ENCODE data around the gene PPM1A. TPM values are rescaled to one million over a fixed set of nuclear protein-coding genes. Genes with fewer than 3 reads are reported as not detected.

The PPM1A gene
- total and polyA plus RNA-seq, 7 experiments from 2014 or later: 15.7 to 71.4 (median 43.0) TPM

DNA sequence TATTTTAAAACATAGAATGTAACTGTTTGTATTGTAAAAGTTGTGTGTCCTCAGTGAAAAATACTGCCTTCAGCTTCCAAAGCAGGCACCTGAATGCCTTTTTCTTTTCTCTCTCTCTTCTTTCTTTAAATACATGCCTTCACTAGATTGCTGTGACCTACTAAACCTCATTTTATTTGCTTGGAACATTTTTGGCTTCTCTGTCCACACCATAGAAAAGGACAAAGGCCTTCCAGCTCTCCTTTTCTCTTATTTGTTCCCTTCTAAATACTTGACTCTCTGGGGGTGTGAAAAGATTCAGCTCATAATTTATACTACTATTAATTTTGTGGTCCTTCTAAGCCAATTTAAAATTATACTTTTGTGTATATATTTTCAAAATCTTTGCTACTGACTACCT, 38.4 kb downstream of the PPM1A start:
- H3K4me1 ChIP-seq (ENCODE audit: control insufficient read depth in 2 of 2, insufficient read depth in 2 of 2, low read length in 2 of 2): no peaks in the 10 kb centered on the region
- no peak for ATAC-seq
- H3K4me1 Mint-ChIP-seq: peaks cover 0 to 8% (median 4%) of the 10 kb centered on the region in 7 donors
- ChIA-PET CTCF (interaction anchor here (0.6 to 1.7 kb wide), 2 partner anchors 24 to 103 kb away, joined by 3 to 5 read pairs; no protein-coding TSS in a partner anchor), POLR2A (no interaction called here)
- intact Hi-C loops (cut with micrococcal nuclease): no loop called here
- H3K4me3 Mint-ChIP-seq: no peak overlapping the region
- H3K9me3 Mint-ChIP-seq: no peaks in the 10 kb centered on the region
- no peaks in the 10 kb centered on the region for H3K9me3 ChIP-seq (ENCODE audit: control insufficient read depth in 2 of 3, low read length in 3 of 3)
- DNase-seq: no peak
- H3K36me3 Mint-ChIP-seq: peaks cover 19 to 48% (median 33%) of the 10 kb centered on the region in 5 donors
- no peaks in the 10 kb centered on the region for H3K27me3 ChIP-seq (ENCODE audit: control insufficient read depth in 2 of 2, insufficient read depth in 2 of 2, low read length in 2 of 2)
- no peak overlapping the region for H3K4me3 ChIP-seq (ENCODE audit: low read length)
- no peaks in the 10 kb centered on the region for H3K27me3 Mint-ChIP-seq
- H3K27ac Mint-ChIP-seq: no peak overlapping the region
- no peak overlapping the region for H3K27ac ChIP-seq (ENCODE audit: low read depth, low read length)
- H3K36me3 ChIP-seq (ENCODE audit: control insufficient read depth in 2 of 3, insufficient read depth in 3 of 3, low read length in 3 of 3): peaks cover 0 to 39% (median 19%) of the 10 kb centered on the region in 3 experiments

DNA sequence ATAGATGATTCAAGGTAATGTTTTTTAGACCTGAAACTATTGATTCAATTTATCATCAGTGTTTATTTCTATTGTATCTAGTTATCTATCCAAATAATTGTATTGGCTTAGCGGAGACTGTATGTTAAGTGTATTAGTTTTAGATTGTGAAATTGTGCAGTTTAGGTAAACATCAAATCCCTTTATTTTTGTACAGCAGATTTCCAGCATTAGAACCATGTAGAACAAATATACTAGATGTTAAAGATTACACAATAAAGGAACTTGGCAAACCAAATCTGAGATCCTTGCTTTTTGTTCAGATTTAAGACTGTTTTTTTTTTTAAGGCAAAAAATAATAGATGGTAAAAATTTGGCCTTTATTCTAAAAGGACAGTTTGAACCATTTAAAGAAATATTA, 39.3 kb downstream of the PPM1A start:
- no peaks in the 10 kb centered on the region for H3K27me3 Mint-ChIP-seq
- ATAC-seq (no peak), DNase-seq (no peak)
- intact Hi-C loops (cut with micrococcal nuclease): loop anchor here in 1 of 2 donors (2.0 kb wide), 1 partner anchor 37 kb away; no protein-coding TSS in a partner anchor
- no peak overlapping the region for H3K4me3 Mint-ChIP-seq
- no peak overlapping the region for H3K27ac Mint-ChIP-seq
- Histone ChIP-seq H3K9me3 (ENCODE audit: control insufficient read depth in 2 of 3, low read length in 3 of 3) (no peaks in the 10 kb centered on the region), H3K4me3 (ENCODE audit: low read length) (no peak overlapping the region), H3K27me3 (ENCODE audit: control insufficient read depth in 2 of 2, insufficient read depth in 2 of 2, low read length in 2 of 2) (no peaks in the 10 kb centered on the region), H3K27ac (ENCODE audit: low read depth, low read length) (no peak overlapping the region), H3K36me3 (ENCODE audit: control insufficient read depth in 2 of 3, insufficient read depth in 3 of 3, low read length in 3 of 3) (peaks cover 0 to 36% (median 24%) of the 10 kb centered on the region in 3 experiments), H3K4me1 (ENCODE audit: control insufficient read depth in 2 of 2, insufficient read depth in 2 of 2, low read length in 2 of 2) (no peaks in the 10 kb centered on the region)
- H3K4me1 Mint-ChIP-seq: peaks cover 0 to 4% (median 0%) of the 10 kb centered on the region in 7 donors
- ChIA-PET POLR2A (no interaction called here), CTCF (interaction anchor here (0.7 to 1.7 kb wide), 2 partner anchors 30 to 104 kb away, joined by 3 to 5 read pairs; no protein-coding TSS in a partner anchor)
- peaks cover 16 to 48% (median 25%) of the 10 kb centered on the region in 5 donors for H3K36me3 Mint-ChIP-seq
- H3K9me3 Mint-ChIP-seq: no peaks in the 10 kb centered on the region

DNA sequence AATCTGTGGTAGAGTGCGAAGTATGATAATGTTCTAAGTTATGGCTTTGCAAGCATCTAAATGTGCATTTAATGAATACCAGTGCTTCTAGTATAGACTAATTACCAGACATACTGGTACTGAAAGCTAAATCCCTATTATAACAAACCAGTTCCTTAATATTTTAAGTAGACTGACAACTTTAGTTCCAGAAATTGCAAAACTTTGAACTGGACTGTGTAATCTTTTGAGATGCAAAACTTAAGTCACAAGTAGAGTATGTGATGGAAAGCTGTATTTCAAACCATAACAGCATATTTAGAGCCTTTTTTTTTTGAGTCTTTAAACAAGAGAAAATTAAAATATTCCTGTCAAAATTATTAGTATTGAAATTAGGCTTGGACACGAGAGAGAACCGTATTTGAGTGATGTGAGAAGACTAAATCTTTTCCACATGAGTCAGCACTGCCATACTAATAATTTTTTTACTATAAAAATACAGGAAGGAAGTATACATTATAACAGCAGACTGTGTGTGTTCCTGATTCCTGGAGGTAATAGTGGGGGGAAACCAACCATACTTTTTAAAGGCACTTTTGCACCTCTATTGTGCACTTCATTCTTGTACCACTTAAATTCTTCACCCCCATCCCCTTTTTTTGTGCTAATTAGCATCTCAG, 45.5 kb downstream of the PPM1A start:
- no peak for ATAC-seq
- CTCF ChIA-PET: no interaction called here
- H3K4me1 Mint-ChIP-seq: peaks cover 0 to 6% (median 0%) of the 10 kb centered on the region in 7 donors
- no peak overlapping the region for H3K27ac Mint-ChIP-seq
- H3K4me3 ChIP-seq (ENCODE audit: low read length): no peak overlapping the region
- peaks cover 0 to 20% (median 18%) of the 10 kb centered on the region in 3 experiments for H3K36me3 ChIP-seq (ENCODE audit: control insufficient read depth in 2 of 3, insufficient read depth in 3 of 3, low read length in 3 of 3)
- POLR2A ChIA-PET: no interaction called here
- no peaks in the 10 kb centered on the region for H3K27me3 ChIP-seq (ENCODE audit: control insufficient read depth in 2 of 2, insufficient read depth in 2 of 2, low read length in 2 of 2)
- no peak overlapping the region for H3K4me3 Mint-ChIP-seq
- no peaks in the 10 kb centered on the region for H3K27me3 Mint-ChIP-seq
- no peak overlapping the region for H3K27ac ChIP-seq (ENCODE audit: low read depth, low read length)
- DNase-seq: no peak
- H3K9me3 ChIP-seq (ENCODE audit: control insufficient read depth in 2 of 3, low read length in 3 of 3): no peaks in the 10 kb centered on the region
- H3K36me3 Mint-ChIP-seq: peaks cover 8 to 32% (median 11%) of the 10 kb centered on the region in 5 donors
- intact Hi-C loops (cut with micrococcal nuclease): loop anchor here in 1 of 2 donors (5.0 kb wide), 1 partner anchor 42 kb away; no protein-coding TSS in a partner anchor
- no peaks in the 10 kb centered on the region for H3K9me3 Mint-ChIP-seq
- no peaks in the 10 kb centered on the region for H3K4me1 ChIP-seq (ENCODE audit: control insufficient read depth in 2 of 2, insufficient read depth in 2 of 2, low read length in 2 of 2)

DNA sequence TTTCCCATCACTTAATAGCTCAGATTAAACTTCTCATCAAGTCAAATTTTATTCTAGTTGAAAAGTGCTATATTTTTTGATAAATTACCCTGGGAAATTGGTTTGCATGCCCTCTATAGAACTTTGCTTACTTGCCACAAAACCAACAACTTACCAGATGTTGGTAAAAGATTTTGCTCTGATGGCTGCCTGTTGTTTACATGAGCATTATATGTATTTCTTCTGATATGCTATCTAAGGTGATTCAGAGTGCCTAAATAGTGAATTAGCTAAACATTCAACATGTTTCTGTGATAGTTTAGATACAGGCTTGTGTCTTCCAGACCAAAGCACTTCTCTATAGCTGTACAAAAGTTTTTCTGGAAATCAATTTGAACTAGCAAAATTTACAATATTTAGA, 51.0 kb downstream of the PPM1A start:
- Histone ChIP-seq H3K27me3 (ENCODE audit: control insufficient read depth in 2 of 2, insufficient read depth in 2 of 2, low read length in 2 of 2) (no peaks in the 10 kb centered on the region), H3K4me3 (ENCODE audit: low read length) (no peak overlapping the region), H3K36me3 (ENCODE audit: control insufficient read depth in 2 of 3, insufficient read depth in 3 of 3, low read length in 3 of 3) (no peaks in the 10 kb centered on the region), H3K27ac (ENCODE audit: low read depth, low read length) (no peak overlapping the region), H3K9me3 (ENCODE audit: control insufficient read depth in 2 of 3, low read length in 3 of 3) (no peaks in the 10 kb centered on the region), H3K4me1 (ENCODE audit: control insufficient read depth in 2 of 2, insufficient read depth in 2 of 2, low read length in 2 of 2) (no peaks in the 10 kb centered on the region)
- DNase-seq (no peak), ATAC-seq (no peak)
- intact Hi-C loops (cut with micrococcal nuclease): no loop called here
- H3K27ac Mint-ChIP-seq: no peak overlapping the region
- H3K36me3 Mint-ChIP-seq: peaks cover 0 to 6% (median 0%) of the 10 kb centered on the region in 5 donors
- no peak overlapping the region for H3K4me3 Mint-ChIP-seq
- CTCF ChIA-PET: interaction anchor here (1.3 kb wide), 1 partner anchor 31 kb away, joined by 3 read pairs; no protein-coding TSS in a partner anchor
- peaks cover 0 to 3% (median 0%) of the 10 kb centered on the region in 7 donors for H3K4me1 Mint-ChIP-seq
- peaks cover 0 to 2% (median 0%) of the 10 kb centered on the region in 11 donors for H3K9me3 Mint-ChIP-seq
- H3K27me3 Mint-ChIP-seq: no peaks in the 10 kb centered on the region
- POLR2A ChIA-PET: no interaction called here

- Mint-ChIP-seq H3K36me3 (peaks cover 0 to 8% (median 1%) of the 10 kb centered on the region in 5 donors), H3K4me1 (peaks cover 0 to 3% (median 0%) of the 10 kb centered on the region in 7 donors), H3K27ac (peak overlapping the region in 1 of 9 donors; percentile 11), H3K4me3 (no peak overlapping the region), H3K9me3 (peaks cover 0 to 13% (median 3%) of the 10 kb centered on the region in 11 donors), H3K27me3 (no peaks in the 10 kb centered on the region)
- H3K4me1 ChIP-seq (ENCODE audit: control insufficient read depth in 2 of 2, insufficient read depth in 2 of 2, low read length in 2 of 2): no peaks in the 10 kb centered on the region
- ATAC-seq (no peak), DNase-seq (no peak)
- no peak overlapping the region for H3K27ac ChIP-seq (ENCODE audit: low read depth, low read length)
- intact Hi-C loops (cut with micrococcal nuclease): no loop called here
- H3K4me3 ChIP-seq (ENCODE audit: low read length): no peak overlapping the region
- POLR2A ChIA-PET: no interaction called here
- no peaks in the 10 kb centered on the region for H3K27me3 ChIP-seq (ENCODE audit: control insufficient read depth in 2 of 2, insufficient read depth in 2 of 2, low read length in 2 of 2)
- H3K36me3 ChIP-seq (ENCODE audit: control insufficient read depth in 2 of 3, insufficient read depth in 3 of 3, low read length in 3 of 3): no peaks in the 10 kb centered on the region
- CTCF ChIA-PET: no interaction called here
- no peaks in the 10 kb centered on the region for H3K9me3 ChIP-seq (ENCODE audit: control insufficient read depth in 2 of 3, low read length in 3 of 3)
Observed at GRCh38 chr14:60301685-60302084, 52.7 kb downstream of the PPM1A start.

DNA sequence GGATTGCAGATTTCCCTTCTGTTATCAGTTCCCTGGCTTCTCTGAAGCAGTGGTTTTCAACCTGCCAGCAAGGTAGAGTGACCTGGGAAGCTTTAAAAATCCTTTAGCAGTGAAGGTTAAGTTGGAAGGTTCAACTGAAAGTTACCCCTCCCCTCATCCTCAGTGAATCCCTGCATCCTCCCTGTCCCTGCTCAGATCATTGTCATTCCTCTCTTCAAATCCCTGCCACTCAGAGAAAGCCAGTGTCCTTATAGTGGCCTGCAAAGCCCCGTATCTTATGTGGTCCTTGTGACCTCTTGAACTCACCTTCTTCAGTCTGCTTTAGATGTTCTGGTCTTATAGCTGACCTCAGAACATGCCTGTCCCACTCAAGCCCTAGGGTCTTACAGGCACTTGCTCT, 53.6 kb downstream of the PPM1A start:
- H3K4me3 ChIP-seq (ENCODE audit: low read length): no peak overlapping the region
- no peak overlapping the region for H3K27ac ChIP-seq (ENCODE audit: low read depth, low read length)
- ChIA-PET CTCF (no interaction called here), POLR2A (no interaction called here)
- no peak overlapping the region for H3K27ac Mint-ChIP-seq
- no peak for DNase-seq
- H3K36me3 Mint-ChIP-seq: peaks cover 0 to 3% (median 0%) of the 10 kb centered on the region in 5 donors
- H3K27me3 Mint-ChIP-seq: no peaks in the 10 kb centered on the region
- H3K36me3 ChIP-seq (ENCODE audit: control insufficient read depth in 2 of 3, insufficient read depth in 3 of 3, low read length in 3 of 3): no peaks in the 10 kb centered on the region
- H3K9me3 Mint-ChIP-seq: peaks cover 0 to 14% (median 3%) of the 10 kb centered on the region in 11 donors
- H3K9me3 ChIP-seq (ENCODE audit: control insufficient read depth in 2 of 3, low read length in 3 of 3): no peaks in the 10 kb centered on the region
- ATAC-seq: no peak
- H3K4me1 Mint-ChIP-seq: peaks cover 0 to 3% (median 0%) of the 10 kb centered on the region in 7 donors
- no peaks in the 10 kb centered on the region for H3K4me1 ChIP-seq (ENCODE audit: control insufficient read depth in 2 of 2, insufficient read depth in 2 of 2, low read length in 2 of 2)
- no peaks in the 10 kb centered on the region for H3K27me3 ChIP-seq (ENCODE audit: control insufficient read depth in 2 of 2, insufficient read depth in 2 of 2, low read length in 2 of 2)
- intact Hi-C loops (cut with micrococcal nuclease): no loop called here
- H3K4me3 Mint-ChIP-seq: no peak overlapping the region

DNA sequence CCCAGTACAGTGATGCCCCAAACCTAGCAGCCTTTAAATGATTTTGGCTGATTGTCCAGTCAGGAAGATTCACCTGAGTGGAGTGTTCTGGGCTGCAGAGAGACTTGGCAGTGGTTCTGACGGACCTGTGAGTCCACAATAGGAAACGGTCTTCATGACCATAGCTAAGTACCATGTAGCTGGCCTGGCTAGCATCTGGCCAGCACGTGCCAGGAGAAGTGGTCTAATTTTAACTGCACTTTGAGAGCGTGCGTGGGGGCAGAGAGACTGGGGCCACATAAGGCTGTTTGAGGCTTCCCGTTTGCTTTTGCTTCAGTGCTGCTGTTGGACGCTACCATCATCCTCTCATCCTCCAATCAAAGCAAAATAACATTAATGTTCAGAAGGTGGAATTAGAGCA, 54.7 kb downstream of the PPM1A start:
- no peaks in the 10 kb centered on the region for H3K27me3 Mint-ChIP-seq
- intact Hi-C loops (cut with micrococcal nuclease): no loop called here
- peaks cover 0 to 3% (median 1%) of the 10 kb centered on the region in 5 donors for H3K36me3 Mint-ChIP-seq
- Histone ChIP-seq H3K4me1 (ENCODE audit: control insufficient read depth in 2 of 2, insufficient read depth in 2 of 2, low read length in 2 of 2) (no peaks in the 10 kb centered on the region), H3K36me3 (ENCODE audit: control insufficient read depth in 2 of 3, insufficient read depth in 3 of 3, low read length in 3 of 3) (no peaks in the 10 kb centered on the region), H3K27ac (ENCODE audit: low read depth, low read length) (no peak overlapping the region), H3K4me3 (ENCODE audit: low read length) (no peak overlapping the region), H3K27me3 (ENCODE audit: control insufficient read depth in 2 of 2, insufficient read depth in 2 of 2, low read length in 2 of 2) (no peaks in the 10 kb centered on the region), H3K9me3 (ENCODE audit: control insufficient read depth in 2 of 3, low read length in 3 of 3) (no peaks in the 10 kb centered on the region)
- POLR2A ChIA-PET: no interaction called here
- no peak for ATAC-seq
- no peak for DNase-seq
- peaks cover 0 to 14% (median 3%) of the 10 kb centered on the region in 11 donors for H3K9me3 Mint-ChIP-seq
- H3K4me1 Mint-ChIP-seq: peaks cover 0 to 3% (median 0%) of the 10 kb centered on the region in 7 donors
- CTCF ChIA-PET: no interaction called here
- H3K27ac Mint-ChIP-seq: no peak overlapping the region
- H3K4me3 Mint-ChIP-seq: no peak overlapping the region

Data from naive thymus-derived CD4-positive, alpha-beta T cell (primary cell).